Mesenteric fat pad (tissue), 1 donor: Measurements from ENCODE around the gene USP17L29. TPM values are rescaled to one million over a fixed set of nuclear protein-coding genes. Genes with fewer than 3 reads are reported as not detected.
"Not testable (repeated sequence)": the region's sequence is repeated elsewhere in the genome, so short reads cannot be mapped to it uniquely, and the experiment has no call there.

Experiments used
- DNase-seq: peaks from one replicate; pipeline ENCODE4 v3.0.0-alpha.2; 2020; ENCODE audit warnings: low spot score
- long read RNA-seq: library from polyadenylated mRNA; unstranded; transcript quantifications from one replicate; pipeline ENCODE4 v2.0.0, GENCODE V29; 2020
- total RNA-seq: library from RNA; stranded (reverse); fragmentation: NEBNext Ultra II Directional; extraction: Animal tissue kit (Norgen Biotek cat#: 25700); gene quantifications from one replicate; pipeline ENCODE4 v1.2.1, GENCODE V29; 2021
- donor health status: DM: yes; HTN: yes; CAD: no.

Gene USP17L29
- total RNA-seq: not detected
- long read RNA-seq: 0 reads

DNA sequence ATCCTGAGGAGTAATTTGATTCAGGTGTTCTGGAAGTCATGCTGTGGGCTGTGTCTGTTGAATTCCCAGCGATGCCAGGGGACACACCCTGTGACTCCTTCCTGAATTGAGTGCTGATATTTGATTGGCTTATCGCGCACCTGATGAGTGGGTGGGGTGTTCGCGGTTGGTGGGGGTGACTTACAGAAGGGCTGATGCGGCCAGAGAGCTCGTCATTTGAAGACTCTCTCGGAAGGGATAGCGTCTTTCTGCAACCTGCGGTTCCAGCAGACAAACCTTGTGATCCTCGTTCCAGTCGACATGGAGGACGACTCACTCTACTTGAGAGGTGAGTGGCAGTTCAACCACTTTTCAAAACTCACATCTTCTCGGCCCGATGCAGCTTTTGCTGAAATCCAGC is at the start of gene USP17L29:
Gene USP17L29, plus strand, starts transcription at position 301 of the 400 bp plus-strand sequence. Its CDS starts 0 bp downstream, at position 301.
- not testable (repeated sequence) for DNase-seq

- not testable (repeated sequence) for DNase-seq
Observed at GRCh38 chr4:9324191-9324590, 29.2 kb upstream of the USP17L29 start.

DNA sequence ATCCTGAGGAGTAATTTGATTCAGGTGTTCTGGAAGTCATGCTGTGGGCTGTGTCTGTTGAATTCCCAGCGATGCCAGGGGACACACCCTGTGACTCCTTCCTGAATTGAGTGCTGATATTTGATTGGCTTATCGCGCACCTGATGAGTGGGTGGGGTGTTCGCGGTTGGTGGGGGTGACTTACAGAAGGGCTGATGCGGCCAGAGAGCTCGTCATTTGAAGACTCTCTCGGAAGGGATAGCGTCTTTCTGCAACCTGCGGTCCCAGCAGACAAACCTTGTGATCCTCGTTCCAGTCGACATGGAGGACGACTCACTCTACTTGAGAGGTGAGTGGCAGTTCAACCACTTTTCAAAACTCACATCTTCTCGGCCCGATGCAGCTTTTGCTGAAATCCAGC is 28.6 kb upstream of the USP17L29 start, which contains the start of gene USP17L24:
Gene USP17L24, plus strand, starts transcription at position 301 of the 400 bp plus-strand sequence. Its CDS starts 0 bp downstream, at position 301.
- DNase-seq: not testable (repeated sequence)

- not testable (repeated sequence) for DNase-seq
Observed at GRCh38 chr4:9329611-9330010, 23.8 kb upstream of the USP17L29 start, which contains the start of gene USP17L25. USP17L25 (plus strand) TSS chr4:9329911; CDS start chr4:9329911, 0 bp downstream.

GRCh38 chr4:9334358-9334757 is 19.1 kb upstream of the USP17L29 start, which contains the start of gene USP17L26:
USP17L26 (plus strand) TSS chr4:9334658; CDS start chr4:9334658, 0 bp downstream.
- DNase-seq: not testable (repeated sequence)

- DNase-seq: not testable (repeated sequence)
Observed at GRCh38 chr4:9339103-9339502, 14.3 kb upstream of the USP17L29 start, which contains the start of gene USP17L5. USP17L5 (plus strand) TSS chr4:9339403; CDS start chr4:9339403, 0 bp downstream.

DNA sequence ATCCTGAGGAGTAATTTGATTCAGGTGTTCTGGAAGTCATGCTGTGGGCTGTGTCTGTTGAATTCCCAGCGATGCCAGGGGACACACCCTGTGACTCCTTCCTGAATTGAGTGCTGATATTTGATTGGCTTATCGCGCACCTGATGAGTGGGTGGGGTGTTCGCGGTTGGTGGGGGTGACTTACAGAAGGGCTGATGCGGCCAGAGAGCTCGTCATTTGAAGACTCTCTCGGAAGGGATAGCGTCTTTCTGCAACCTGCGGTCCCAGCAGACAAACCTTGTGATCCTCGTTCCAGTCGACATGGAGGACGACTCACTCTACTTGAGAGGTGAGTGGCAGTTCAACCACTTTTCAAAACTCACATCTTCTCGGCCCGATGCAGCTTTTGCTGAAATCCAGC is 9.6 kb upstream of the USP17L29 start, which contains the start of gene USP17L27:
Gene USP17L27, plus strand, starts transcription at position 301 of the 400 bp plus-strand sequence. Its CDS starts 0 bp downstream, at position 301.
- DNase-seq: not testable (repeated sequence)

- not testable (repeated sequence) for DNase-seq
Observed at GRCh38 chr4:9348593-9348992, 4.8 kb upstream of the USP17L29 start, which contains the start of gene USP17L28. USP17L28 (plus strand) TSS chr4:9348893; CDS start chr4:9348893, 0 bp downstream.

DNA sequence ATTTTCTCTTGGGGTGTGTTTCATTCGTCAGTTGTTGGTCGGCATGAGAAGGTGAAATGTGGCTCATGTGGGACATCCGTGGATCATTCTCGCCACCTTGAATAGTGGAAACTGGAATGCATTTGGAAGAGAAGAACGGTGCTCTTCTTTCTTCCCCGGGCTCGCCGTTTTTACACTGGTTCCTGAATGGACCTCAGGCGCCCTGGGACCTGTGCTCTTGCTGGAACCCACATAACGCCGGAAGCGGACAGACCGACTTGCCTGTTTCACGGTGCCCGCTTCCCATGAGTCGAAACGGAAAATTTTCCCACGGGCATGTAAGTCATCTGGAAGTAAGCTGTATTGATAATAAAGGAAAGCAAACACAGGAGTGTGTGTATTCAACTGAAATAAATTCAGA is 2.6 kb upstream of the USP17L29 start:
- DNase-seq: not testable (repeated sequence)

GRCh38 chr4:9362829-9363228 is 9.4 kb downstream of the USP17L29 start, which contains the start of gene USP17L30:
USP17L30 (plus strand) TSS chr4:9363129; CDS start chr4:9363129, 0 bp downstream.
- DNase-seq: not testable (repeated sequence)

DNA sequence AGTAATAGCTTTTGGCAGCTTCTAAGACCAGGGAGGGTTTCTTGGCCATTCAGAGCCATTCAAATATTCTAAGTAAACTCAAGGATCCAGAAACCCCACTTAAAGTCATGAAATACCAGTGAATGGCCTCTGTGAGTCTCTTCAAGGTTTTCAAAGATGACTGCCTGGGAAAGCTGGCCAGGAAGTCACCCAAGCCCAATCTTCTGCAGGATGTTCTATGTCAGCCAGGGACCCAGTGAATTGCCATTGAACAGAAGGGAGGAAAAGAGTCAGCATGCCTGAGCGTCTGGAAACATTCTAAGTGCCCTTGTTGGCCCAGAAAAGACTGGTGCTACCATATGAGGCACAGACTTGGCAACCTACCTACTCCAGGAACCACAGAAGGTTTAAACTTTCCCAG is 26.4 kb downstream of the USP17L29 start:
- not testable (repeated sequence) for DNase-seq

DNA sequence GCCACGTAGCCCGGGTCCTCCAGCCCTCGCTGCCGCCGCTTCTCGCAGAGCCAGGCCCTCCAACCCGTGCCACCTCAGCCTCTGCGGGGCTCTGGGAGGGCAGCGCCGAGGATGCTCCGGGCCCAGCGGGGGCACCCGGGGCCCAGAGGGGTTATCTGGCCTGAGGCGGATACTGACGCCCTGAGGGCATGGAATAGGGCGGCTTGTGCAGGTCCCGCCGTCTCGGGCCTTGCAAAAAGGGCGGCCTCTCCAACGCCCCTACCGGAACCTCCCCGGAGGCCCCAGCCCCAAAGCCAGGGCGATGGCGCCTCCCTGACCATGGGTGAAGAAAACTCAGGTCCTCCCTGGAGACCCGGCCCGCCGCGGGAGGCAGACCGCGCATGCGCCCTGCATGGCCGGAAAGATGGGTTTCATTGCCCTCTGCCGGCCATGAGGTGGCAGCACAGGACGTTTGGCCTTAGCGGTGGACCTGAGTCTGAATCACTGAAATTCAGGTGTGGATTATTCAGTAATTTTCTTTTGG is 27.6 kb downstream of the USP17L29 start:
- DNase-seq: not testable (repeated sequence)

DNA sequence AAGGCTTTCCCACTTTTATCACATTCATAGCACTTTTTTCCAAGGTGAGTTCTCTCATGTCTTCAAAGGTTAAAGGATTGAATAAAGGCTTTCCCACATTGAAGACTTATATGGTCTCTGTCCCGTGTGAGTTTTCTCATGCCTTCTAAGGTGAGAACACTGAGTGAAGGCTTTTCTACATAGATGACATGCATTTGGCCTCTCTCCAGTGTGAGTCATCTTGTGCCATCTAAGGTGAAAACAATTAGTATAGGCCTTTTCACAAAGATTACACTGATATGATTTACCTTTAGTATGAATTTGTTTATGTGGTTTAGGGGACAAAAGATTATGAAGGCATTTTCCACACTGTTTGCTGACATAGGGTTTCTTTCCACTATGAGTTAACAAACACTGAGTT is 30.7 kb downstream of the USP17L29 start:
- no peak for DNase-seq

- DNase-seq: not testable (repeated sequence)
Observed at GRCh38 chr4:9389001-9389400, 35.6 kb downstream of the USP17L29 start.

Other genes starting within 250 kb of the USP17L29 start
- gene FAM90A26, start 183.2 kb upstream of the USP17L29 start, total RNA-seq: not detected
- gene USP17L10, start 143.0 kb upstream of the USP17L29 start, total RNA-seq: not detected
- not detected for gene USP17L11, start 138.2 kb upstream of the USP17L29 start, total RNA-seq
- gene USP17L12, start 133.5 kb upstream of the USP17L29 start, total RNA-seq: not detected
- gene USP17L13, start 128.7 kb upstream of the USP17L29 start, total RNA-seq: not detected
- not detected for gene USP17L15, start 119.3 kb upstream of the USP17L29 start, total RNA-seq
- not detected for gene USP17L17, start 109.8 kb upstream of the USP17L29 start, total RNA-seq
- not detected for gene USP17L18, start 105.0 kb upstream of the USP17L29 start, total RNA-seq
- not detected for gene USP17L19, start 100.3 kb upstream of the USP17L29 start, total RNA-seq
- gene USP17L20, start 95.5 kb upstream of the USP17L29 start, total RNA-seq: not detected
- not detected for gene USP17L21, start 90.8 kb upstream of the USP17L29 start, total RNA-seq
- not detected for gene USP17L22, start 86.0 kb upstream of the USP17L29 start, total RNA-seq
- gene USP17L24, start 28.5 kb upstream of the USP17L29 start, total RNA-seq: not detected
- gene USP17L25, start 23.7 kb upstream of the USP17L29 start, total RNA-seq: not detected
- gene USP17L26, start 19.0 kb upstream of the USP17L29 start, total RNA-seq: not detected
- gene USP17L5, start 14.2 kb upstream of the USP17L29 start, total RNA-seq: not detected
- not detected for gene USP17L27, start 9.5 kb upstream of the USP17L29 start, total RNA-seq
- gene USP17L28, start 4.7 kb upstream of the USP17L29 start, total RNA-seq: not detected
- not detected for gene USP17L30, start 9.5 kb downstream of the USP17L29 start, total RNA-seq
- not detected for gene DEFB131A, start 90.8 kb downstream of the USP17L29 start, total RNA-seq